Ishikawa (cell line): ENCODE measurements around the gene FAU.

Source experiments
- CEBPB ChIP-seq: IDR thresholded peaks from 2 replicates; pipeline ENCODE4 v1.6.1; 2012
- NFIC ChIP-seq: IDR thresholded peaks from 2 replicates; pipeline ENCODE4 v1.6.1; 2012
- TAF1 ChIP-seq: IDR thresholded peaks from 2 replicates; pipeline ENCODE4 v1.6.1; 2012; ENCODE audit warnings: low read depth, mild to moderate bottlenecking
- YY1 ChIP-seq: IDR thresholded peaks from 2 replicates; pipeline ENCODE4 v1.6.1; 2012; ENCODE audit warnings: low read depth
- TF ChIP-seq, protein P1 (sequence below): IDR thresholded peaks from 2 replicates; pipeline ENCODE4 v1.6.1; 2012; ENCODE audit warnings: low read depth, mild to moderate bottlenecking
- TF ChIP-seq, protein P2 (sequence below): IDR thresholded peaks from 2 replicates; pipeline ENCODE4 v1.6.1; 2012

DNA sequence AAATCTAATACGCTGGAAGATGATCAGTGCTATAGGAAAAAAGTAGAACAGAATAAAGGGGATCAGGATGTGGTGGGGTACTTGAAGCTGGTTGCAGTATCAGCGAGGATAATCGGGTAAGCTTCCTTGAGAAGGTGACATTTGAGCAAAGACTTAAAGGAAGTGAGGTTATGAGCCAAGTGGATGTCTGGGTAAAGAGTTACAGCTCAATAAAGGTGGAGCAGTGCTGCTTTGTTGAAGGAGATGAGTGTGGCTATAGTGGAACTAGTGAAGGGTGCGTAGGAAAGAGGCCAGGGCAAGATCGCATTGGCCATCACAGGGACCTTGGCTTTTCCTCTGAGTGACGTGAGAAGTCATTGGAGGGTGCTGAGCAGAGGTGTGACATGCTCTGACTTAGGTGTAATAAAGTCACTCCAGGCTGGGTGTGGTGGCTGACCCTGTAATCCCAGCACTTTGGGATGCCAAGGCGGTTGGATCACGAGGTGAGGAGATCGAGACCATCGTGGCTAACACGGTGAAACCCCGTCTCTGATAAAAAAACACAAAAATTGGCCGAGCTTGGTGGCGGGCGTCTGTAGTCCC is 14.7 kb upstream of the FAU start:
- TF ChIP-seq TAF1, result no peak
- TF ChIP-seq YY1, result no peak
- TF ChIP-seq, protein P1, sequence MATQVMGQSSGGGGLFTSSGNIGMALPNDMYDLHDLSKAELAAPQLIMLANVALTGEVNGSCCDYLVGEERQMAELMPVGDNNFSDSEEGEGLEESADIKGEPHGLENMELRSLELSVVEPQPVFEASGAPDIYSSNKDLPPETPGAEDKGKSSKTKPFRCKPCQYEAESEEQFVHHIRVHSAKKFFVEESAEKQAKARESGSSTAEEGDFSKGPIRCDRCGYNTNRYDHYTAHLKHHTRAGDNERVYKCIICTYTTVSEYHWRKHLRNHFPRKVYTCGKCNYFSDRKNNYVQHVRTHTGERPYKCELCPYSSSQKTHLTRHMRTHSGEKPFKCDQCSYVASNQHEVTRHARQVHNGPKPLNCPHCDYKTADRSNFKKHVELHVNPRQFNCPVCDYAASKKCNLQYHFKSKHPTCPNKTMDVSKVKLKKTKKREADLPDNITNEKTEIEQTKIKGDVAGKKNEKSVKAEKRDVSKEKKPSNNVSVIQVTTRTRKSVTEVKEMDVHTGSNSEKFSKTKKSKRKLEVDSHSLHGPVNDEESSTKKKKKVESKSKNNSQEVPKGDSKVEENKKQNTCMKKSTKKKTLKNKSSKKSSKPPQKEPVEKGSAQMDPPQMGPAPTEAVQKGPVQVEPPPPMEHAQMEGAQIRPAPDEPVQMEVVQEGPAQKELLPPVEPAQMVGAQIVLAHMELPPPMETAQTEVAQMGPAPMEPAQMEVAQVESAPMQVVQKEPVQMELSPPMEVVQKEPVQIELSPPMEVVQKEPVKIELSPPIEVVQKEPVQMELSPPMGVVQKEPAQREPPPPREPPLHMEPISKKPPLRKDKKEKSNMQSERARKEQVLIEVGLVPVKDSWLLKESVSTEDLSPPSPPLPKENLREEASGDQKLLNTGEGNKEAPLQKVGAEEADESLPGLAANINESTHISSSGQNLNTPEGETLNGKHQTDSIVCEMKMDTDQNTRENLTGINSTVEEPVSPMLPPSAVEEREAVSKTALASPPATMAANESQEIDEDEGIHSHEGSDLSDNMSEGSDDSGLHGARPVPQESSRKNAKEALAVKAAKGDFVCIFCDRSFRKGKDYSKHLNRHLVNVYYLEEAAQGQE, result no peak
- no peak for TF ChIP-seq NFIC
- TF ChIP-seq, protein P2, sequence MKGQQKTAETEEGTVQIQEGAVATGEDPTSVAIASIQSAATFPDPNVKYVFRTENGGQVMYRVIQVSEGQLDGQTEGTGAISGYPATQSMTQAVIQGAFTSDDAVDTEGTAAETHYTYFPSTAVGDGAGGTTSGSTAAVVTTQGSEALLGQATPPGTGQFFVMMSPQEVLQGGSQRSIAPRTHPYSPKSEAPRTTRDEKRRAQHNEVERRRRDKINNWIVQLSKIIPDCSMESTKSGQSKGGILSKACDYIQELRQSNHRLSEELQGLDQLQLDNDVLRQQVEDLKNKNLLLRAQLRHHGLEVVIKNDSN, result no peak
- no peak for TF ChIP-seq CEBPB
